CD4-positive, alpha-beta T cell treated with Interleukin-21 for 1 hour (primary cell): Measurements from ENCODE around the gene POU2AF1.

Experiments
- DNase-seq: peaks from one replicate; pipeline ENCODE4 v3.0.0-alpha.2; 2020

The POU2AF1 gene

DNA sequence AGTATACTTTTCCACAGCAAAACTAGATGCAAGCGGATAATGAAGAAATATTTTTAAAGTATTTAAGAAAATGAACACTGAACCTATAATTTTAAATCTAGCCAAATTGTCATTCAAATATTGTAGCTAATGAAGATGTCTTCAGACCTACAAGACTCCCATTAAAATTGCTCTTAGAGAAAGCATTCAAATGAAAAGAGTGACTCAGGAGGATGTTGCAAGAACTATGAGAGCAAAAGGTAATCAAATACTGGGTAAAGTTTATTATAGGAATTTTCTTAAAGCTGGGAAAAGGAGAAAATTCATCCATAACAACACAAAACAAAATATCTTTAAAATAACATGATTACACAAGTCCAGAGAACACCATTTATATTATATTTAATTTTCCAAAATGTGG lies 5.4 kb upstream of the POU2AF1 start:
- no peak for DNase-seq

DNA sequence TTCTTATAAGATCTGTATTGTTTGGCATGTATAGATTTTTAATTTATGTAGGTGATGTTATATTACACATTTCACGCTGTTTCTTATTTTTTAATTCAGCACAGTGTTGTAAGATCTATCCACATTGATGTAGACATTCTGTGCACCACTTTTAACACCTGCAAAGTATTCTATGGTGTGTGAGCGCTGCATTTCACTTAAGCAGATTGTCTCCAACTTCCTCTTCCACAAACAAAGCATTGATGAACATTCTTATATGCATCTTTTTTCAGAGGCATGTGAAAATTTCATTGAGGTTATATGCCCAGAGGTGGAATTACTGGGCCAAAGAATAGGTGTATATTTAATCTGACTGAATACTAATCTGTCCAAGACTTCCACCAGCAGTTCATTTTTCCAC lies 3.4 kb upstream of the POU2AF1 start:
- no peak for DNase-seq

DNA sequence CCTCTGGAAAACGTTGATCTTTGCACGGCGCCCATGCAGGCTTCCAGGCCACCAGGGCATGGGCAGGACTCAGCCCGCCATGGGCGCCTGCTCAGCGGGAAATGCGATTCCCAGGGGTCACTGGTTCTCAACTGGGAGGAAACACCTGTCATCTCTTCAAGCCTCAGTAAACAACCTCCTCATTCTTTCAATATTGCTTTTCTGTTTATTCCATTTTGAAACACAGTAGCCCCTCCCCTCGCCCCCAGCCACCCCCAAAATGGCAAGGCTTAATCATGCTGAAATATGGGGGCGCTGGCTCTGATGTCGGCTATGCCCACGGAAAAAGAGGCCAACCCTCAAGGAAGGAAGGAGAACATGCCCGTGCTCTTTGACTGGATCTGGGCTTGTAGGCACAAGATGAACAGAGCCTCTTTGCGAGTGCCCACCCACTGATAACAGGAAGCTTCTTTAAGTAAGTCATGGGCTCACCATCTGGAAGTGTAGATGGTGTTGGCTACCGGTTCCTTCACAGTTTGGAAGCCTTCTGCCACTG lies 594 bp upstream of the POU2AF1 start:
- DNase-seq: no peak

DNA sequence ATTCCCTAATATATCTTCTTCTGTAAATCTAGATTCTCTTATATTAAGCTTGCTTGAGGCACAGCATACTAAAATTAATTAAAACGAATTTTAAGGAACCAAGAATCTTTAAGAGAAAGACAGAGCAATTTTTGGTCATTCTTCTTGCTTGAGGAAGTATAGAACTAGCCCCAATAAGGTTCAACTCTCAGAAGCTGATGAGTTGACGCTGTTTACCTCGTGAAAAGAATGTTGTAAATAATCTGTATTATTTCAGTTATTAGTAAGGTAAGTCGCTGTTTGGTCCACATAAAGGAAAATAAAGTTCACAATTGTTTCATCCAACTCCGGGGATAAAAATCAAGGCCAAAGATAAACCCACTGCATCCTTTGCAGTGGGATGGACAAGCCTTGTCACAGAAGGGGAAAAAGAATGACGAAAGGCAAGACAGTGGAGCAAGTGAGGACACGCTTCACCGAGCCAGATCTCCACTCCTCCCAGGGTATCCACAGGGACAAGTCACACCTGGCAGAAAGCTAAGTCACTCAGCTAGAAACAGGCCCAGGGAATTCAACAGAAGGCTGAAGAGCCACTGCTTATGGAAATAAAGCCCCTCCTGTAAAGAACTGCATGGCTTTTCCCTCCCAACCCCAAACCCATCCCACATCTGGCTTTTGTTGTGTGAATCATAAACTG lies 752 bp downstream of the POU2AF1 start:
- DNase-seq: no peak

DNA sequence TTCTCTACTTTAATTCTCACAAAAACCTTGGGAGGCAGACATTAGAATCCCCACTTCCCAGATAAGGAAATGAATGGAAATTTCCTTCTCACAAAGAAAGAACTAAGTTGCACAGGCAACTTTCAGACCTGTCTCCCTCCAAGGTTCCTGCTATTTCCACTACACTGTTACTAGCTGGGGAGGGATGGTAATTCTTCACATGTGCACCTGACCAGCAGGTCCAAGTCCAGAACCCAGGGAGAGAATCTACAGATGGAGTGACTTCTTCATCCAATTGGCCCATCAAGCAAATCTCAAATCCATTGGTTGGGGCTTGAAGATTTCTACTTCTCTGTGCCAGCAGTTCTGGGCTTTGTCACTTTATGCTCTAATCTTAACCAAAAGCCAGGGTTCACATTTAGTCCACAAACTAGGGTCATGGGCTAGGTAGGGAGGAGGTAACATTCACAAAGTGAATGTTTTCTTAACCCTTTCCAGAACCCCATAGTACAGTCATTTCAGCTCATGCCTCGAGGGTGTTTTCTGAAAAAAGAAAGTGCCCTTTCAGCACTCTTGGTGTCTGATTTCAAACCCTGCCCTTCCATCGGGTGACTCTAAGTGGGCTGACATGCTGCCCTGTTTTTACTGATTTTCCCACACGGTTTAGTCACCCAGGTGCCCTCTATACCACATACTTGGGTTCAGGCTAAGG lies 2.7 kb downstream of the POU2AF1 start:
- no peak for DNase-seq

DNA sequence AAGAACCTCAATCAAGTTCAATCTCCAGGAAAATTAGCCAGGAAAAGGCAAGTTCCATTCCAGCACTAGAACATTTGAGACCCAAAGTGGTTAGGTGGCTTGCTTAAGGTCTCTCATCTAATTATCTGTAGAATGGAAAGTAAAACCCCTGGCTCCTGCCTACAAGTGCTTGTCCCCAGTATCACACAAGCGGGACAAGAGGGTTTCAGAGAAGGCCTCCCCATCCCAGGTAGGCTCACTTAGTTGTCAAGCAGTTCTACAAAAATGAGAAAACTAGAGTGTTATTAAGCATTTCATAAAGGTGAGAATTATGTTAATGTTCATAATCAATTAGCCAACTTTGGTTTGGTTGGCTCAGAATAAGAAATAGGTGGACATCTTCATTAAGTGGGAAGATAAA lies 5.5 kb downstream of the POU2AF1 start:
- DNase-seq: no peak

DNA sequence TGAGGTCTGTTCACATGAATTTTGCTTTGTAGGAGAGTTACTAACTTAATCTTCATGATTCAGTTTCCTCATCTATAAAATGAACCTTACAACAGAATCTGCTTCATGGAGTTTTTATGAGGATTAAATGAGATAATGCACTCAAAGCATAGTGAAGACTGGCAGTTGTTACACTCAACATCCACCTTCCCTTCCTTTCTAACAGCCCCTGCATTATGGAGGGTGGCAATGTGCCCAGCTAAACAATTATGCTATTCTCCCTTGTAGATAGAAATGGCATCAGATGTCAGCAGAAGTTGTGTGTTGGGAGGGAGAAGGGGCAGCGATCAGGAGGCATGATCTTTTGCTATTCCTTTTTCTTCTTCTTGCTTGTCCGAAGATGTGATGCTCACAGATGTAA lies 6.5 kb downstream of the POU2AF1 start:
- DNase-seq: no peak

DNA sequence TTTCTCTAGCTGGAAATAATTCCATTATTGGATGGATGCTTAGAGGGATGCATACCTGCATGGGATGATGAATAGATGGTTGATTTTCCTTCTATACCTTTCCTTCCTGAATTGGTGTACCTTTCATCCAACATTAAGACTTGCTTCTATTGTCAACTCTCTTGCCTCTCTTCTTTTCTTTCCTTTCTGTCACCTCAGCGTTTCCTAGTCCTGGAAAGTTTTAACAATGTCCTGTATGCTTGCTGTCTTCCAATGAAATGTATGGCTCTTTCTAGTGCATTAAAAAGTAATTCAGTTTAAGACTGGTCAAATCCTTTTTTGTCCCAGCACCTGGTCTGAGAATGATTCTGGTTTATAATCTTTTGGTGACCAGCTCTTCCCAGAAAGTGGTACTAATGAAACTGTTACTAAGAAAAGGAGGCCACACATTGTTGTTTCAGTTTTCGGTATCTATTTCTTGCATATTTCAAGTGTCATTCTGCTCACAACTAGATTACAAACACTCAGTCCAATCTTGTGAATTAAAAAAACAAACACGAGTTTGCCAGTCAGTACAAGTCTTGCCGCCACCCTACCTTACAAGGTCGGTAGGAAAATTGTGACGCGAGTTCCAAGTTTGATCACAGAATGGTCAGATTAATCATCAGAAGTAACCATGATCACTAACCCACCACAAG lies 8.0 kb downstream of the POU2AF1 start:
- no peak for DNase-seq

DNA sequence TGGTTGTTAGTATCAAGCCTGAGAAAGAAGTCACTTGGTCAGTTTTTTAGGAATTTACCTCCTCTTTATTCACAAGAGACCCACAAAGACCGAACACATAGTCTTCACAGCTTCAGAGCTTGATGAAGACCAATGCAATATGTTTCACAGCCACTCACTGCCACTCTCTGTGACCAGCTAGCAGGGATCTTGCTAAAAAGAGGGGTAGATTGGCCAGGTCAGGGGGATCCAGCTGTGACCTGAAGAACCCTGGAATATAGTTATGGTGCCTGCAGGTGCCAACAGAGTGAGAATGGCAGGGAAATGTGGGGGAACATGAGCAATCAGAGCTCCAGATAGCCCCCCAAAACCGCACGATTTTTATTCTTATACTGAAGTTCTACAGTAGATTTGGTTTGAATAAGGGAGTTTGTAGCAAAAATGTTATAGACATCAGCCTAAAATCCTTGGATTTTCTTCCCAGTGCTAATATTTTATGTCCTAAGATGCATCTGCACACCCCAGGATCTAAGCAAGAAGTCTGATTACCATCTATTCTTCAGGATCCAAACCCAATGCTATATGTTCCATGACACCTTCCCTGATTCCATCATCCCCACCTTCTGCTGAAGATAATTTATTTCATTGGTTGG lies 8.7 kb downstream of the POU2AF1 start:
- no peak for DNase-seq

DNA sequence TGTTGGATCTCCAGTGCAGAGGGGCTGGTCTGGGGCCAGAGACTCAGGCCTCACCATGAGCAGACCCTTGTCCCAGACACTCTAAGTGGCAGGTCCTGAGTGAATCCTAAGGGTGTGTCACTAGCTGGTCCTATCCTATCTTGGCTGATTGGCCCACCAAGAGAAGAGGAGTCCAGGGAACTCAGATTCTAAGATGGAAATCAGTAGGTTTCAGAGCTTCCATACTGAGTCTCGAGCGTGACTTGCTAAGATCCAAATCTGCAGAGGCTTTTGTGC lies 10.9 kb downstream of the POU2AF1 start:
- DNase-seq: no peak

DNA sequence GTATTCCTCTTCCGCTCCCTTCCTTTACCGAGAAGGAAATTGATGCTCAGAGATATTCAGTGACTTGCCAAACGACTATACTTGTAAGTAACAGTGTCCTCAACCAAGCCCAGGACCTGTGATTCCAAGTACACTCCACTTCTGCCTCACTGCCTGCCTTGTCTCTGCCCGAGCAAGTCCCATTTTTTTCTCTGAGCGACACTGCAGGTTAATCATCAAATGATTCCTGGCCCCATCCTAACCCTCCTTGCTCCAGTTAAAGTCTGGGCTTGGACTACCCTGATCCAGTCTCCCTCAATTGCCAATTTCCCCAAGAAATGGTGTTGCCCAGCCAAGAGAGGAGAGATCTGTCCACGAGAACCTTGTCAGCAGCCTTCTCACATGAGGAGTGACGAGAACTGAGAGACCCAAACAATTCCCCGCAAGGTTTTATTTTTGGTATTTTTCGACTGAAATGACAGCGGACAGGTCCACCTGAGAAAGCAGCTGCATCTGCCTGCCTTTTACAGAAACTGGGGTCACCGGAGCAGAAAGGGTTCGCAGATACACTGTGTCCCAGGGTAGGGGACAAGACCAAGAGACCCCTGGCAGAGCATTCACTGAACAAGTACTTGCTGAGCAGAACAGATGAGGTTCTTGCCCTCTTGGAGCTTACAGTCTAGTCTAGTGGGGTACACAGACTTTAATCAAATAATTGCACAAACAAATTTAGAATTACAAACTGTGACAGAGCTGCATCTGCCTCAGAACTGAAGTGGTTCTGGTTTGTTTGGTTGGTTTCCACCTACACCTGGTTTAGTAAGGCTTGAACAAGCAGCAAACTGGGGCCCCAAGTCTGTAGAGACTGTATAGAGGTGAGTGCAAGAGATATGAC lies 11.4 kb downstream of the POU2AF1 start:
- DNase-seq: no peak

DNA sequence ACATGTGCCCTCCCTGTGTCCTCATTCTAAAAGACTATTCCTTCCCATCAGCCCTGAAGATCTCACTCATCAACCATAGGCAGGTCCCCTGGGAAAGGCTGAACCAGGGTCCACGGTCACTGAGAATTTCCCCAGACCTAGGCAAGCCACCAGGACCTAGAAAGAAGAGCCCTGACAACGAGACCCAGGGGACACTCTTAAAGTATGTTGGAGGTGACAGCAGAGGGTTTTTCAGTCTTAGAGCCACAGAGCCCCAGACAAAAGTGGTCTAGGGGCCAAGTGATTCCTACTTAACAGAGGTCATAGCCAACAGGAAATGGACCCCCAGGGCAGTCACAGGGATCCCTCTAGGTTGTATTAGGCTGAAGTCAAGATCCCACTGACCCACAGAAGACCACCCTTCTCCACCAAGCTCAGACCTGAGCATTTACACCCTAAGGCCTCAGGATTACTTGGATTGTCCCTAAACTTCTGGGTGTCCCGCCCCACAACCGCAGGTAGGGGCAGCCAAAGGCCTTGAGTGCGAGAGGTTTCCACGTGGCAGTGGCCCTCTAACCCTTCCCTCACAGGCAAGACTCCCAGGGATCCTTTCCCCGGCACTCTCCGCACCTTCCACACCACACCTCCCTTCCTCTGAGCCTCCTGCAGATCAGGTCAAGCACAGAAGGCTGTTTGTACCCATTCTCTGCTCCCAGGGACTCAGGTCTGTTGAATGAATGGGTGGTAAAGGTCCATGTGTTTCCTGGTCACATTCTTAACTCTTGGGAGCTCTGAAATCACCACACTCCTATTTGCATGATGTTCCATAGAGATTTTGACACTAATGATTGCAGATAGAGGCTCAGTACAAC lies 12.3 kb downstream of the POU2AF1 start:
- DNase-seq: no peak

DNA sequence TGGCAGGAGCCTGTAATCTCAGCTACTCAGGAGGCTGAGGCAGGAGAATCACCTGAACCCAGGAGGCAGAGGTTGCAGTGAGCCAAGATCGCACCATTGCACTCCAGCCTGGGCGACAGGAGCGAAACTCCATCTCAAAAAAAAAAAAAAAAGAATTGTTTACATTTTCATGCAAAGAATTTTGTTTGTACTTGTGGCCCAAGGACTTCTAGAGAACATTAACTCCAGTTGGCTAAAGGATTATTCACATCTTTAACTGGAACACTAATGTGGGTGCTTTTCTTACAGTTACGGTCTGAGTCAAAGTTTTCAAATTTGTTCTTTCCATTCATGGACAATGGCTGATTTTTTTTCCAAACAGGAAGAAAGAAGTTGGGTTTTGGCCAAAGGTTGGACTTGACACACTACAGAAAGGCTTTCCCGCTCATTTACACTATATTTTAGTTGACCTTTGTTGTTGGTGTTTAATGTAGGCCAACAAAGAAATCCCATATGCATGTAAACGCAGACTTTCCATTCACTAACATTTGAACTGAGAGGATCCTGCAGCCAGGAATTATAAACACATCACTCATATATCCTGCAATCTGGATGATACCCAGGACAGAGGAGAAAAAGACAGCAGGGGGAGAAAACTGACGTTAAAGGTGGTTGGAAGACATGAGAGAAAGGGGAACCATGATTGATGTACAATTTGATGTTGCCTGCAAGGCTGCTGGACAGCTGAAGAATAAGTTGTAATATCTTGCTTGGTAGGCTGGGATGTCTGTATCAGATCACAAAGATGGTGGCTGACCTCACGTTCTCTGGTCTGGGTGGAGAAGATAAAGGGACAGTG lies 13.1 kb downstream of the POU2AF1 start:
- no peak for DNase-seq

DNA sequence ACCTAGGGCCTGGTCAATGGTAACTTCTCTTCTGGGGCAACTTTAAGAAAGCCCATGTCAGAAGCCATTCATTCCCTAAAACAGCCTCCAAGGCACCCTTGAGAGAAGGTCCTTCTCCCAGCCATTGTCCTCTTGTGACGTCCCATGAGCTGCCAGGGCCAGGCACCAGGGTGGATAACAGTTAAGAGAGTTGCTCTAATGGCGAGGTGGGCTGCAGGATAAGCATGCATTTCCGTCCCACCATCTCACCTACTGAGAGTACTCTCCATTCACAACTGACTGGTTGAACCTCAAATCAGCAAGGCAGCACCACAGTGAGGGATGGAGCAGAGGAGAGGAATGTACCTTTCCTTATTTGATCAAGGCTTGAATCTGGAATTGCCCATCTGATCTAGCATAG lies 14.6 kb downstream of the POU2AF1 start:
- no peak for DNase-seq

DNA sequence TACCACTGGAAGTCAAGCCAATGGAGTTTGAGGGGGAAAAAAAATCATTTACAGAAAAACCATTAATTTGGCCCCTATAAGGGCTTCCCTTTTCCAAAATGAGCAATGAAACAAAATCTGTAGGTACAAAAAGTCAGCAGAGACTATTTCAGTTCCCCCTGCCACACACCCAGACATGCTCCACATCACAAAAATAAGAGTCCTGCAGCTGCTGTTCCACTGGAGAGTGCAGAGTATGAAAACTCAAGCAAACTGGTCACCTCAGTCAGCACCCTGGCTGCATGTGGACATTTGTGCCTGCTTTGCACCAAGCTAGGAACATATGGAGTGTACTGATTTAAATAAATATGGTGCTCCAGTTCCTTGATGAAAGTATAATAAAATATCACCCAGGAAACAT lies 15.1 kb downstream of the POU2AF1 start:
- DNase-seq: no peak

DNA sequence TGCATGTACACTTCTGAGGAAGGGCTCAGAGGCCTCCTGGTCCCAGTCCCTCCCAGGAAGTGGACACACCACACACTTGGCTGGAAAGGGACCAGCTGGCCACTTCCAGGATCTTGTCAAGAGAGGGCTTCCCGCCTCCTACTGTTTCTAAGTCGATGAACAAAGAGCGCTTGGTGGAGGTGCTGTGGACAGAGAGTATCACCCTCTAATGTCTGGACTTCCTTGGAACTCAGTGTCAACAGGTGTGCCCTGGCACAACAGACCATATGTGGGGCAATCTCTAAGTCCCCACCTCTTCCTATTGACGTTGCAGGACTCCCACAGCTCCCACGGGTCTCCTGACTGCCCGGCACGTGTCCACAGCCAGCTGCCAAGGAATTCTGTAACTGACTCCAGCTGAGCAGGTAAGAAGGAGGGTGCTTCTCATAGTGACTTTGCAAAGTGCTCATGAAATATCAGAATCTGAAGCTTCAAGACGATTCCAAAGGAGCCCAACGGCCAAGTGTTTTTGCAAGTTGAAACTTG lies 16.1 kb downstream of the POU2AF1 start:
- DNase-seq: no peak

DNA sequence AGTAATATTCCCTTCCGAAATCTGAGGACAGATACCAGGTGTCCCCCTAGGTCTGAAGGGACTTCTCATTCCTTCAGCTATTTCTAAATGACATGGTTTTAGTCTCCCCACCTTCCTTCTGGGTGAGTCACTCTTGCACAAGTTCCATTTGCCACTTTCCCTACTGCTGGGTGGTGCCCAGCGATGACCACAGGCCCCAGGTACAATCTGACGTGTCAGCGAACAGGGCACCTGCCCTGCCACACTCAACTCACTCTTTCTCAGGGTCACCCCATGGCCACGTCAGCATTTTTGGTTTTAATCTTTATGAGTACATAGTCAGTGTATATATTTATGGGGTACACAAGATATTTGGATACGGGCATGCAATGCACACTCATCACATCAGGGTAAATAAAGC lies 17.2 kb downstream of the POU2AF1 start:
- DNase-seq: no peak

DNA sequence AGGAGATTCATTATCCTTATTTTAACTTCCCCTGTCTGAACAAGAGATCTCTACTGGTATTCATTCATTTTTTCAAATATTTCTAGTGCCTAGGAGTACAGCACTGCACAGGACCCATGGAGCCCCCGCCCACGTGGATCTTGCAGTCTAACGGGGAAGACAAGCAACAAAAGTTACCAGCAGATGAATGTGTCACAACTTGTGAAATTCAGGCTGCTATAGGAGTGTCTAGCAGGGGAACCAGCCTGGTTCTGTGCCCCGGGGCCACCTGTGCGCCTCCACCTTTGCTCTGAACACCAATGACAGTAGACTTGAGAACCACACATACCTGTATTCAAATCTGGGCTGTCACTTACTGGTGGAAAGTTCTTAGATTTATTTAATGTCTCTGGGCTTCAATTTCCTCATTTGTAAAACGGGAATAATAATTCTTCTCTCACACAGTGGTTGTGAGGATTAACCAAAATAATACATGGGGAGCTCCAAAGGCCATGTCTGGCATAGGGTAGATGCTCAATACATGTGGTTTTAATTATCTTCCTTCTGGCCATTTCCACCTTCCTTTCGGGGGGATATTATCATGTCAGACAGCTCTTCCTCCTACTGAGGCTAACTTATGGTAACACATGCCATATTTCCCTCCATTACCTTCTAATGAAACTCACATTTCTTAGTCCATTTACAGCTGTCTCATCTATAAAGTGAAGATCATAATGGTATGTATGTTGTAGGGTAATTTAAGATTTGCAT lies 17.8 kb downstream of the POU2AF1 start:
- DNase-seq: no peak

DNA sequence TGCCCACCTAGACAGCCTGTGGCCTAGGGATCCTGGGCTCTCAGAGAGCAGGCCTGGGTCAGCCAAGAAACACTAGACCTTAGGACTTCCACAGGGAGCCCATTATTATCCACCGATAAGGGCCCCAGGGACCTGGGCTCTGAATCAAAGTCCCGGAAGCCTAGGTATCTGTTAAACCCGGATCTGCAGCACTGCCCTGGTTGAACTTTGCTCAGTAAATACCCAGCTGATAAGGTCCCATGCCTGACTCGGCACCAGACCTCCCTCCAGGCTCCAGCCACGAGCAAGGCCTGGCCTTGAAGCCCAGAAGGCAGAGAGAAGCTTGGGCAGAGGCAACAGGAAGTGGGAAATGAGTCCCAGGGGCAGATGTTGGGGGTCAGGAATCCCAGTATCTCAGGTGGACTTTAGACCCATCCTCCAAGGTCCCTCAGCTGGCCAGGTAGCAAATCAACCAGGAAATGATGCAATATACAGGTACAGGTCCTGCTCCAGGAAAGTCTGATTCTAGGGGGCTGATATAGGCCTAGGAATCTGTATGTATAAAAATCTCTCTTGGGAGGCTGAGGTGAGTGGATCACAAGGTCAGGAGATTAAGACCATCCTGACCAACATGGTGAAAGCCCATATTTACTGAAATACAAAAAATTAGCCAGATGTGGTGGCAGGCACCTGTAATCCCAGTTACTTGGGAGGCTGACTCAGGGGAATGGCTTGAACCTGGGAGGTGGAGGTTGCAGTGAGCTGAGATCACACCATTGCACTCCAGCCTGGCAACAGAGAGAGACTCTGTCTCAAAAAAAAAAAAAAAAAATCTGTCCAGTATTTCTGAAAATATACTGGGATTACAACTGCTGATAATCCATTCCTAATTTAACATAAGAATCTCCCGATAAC lies 18.7 kb downstream of the POU2AF1 start:
- no peak for DNase-seq
